Measurements from ENCODE around the gene RASA3. TPM values are rescaled to one million over a fixed set of nuclear protein-coding genes. Genes with fewer than 3 reads are reported as not detected.

The RASA3 gene
- total RNA-seq, 2 donors from 2014 or later: 8.6 to 12.5 TPM

GRCh38 chr13:114108141-114108761, 24.2 kb downstream of the RASA3 start:
- H3K9me3 ChIP-seq: no peaks in the 10 kb centered on the region
- no peak overlapping the region for H3K27ac ChIP-seq
- intact Hi-C loops (cut with DNase I): no loop called here
- TF ChIP-seq CTCF (IDR thresholded peaks at IDR 0.05) (no peak), POLR2A (IDR thresholded peaks at IDR 0.05) (no peak), POLR2AphosphoS5 (IDR thresholded peaks at IDR 0.05) (no peak)
- H3K27me3 ChIP-seq (replicated peaks; ENCODE audit: insufficient read depth): no peaks in the 10 kb centered on the region
- 82% methylated on average over 33 of the region's 33 CpGs for WGBS
- H3K4me3 ChIP-seq: no peak overlapping the region
- DNase-seq (ENCODE audit: low spot score): no peak
- H3K4me1 ChIP-seq (replicated peaks): no peaks in the 10 kb centered on the region
- H3K36me3 ChIP-seq: no peaks in the 10 kb centered on the region

GRCh38 chr13:114107686-114108081, 24.7 kb downstream of the RASA3 start:
- no peak overlapping the region for H3K4me3 ChIP-seq
- no peaks in the 10 kb centered on the region for H3K27me3 ChIP-seq (replicated peaks; ENCODE audit: insufficient read depth)
- no peaks in the 10 kb centered on the region for H3K9me3 ChIP-seq
- H3K36me3 ChIP-seq: no peaks in the 10 kb centered on the region
- no peak overlapping the region for H3K27ac ChIP-seq
- intact Hi-C loops (cut with DNase I): no loop called here
- no peaks in the 10 kb centered on the region for H3K4me1 ChIP-seq (replicated peaks)
- TF ChIP-seq POLR2AphosphoS5 (IDR thresholded peaks at IDR 0.05) (no peak), CTCF (IDR thresholded peaks at IDR 0.05) (no peak), POLR2A (IDR thresholded peaks at IDR 0.05) (no peak)
- DNase-seq (ENCODE audit: low spot score): no peak
- 58% methylated on average over 12 of the region's 12 CpGs for WGBS

DNA sequence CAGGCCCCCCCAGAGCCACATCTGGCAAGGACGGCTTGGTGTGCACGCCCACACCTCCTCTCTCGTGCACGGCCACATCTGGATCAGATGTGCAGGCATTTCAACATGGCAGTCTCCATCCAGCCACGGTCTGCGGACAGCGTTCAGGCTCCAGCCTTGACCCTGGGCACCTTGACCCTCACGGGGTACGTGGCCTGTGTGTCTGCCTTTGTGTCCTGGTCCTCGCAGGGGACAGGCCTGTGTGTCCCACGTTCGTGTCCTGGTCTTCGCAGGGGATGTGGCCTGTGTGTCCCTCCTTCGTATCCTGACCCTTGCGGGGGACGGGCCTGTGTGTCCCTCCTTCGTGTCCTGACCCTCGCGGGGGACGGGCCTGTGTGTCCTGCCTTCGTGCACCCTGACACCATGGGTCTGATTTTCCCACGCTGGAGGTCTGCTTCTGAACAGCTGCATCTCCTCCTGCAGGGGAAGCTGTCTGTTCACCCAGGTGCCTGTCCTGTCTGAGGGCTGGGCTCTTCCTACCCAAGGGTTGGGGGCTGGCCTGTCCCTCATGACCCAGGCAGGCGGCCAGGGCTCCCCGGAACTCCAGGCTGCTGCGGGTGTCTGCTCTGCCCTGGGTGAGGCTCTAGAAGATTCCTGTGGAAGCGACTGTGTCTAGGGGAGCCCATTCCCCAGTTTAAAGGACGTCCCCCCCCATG, 25.3 kb downstream of the RASA3 start:
- no peak for DNase-seq (ENCODE audit: low spot score)
- Histone ChIP-seq H3K27me3 (replicated peaks; ENCODE audit: insufficient read depth) (no peaks in the 10 kb centered on the region), H3K9me3 (no peaks in the 10 kb centered on the region), H3K36me3 (no peaks in the 10 kb centered on the region), H3K4me1 (replicated peaks) (no peaks in the 10 kb centered on the region), H3K27ac (no peak overlapping the region), H3K4me3 (no peak overlapping the region)
- TF ChIP-seq CTCF (IDR thresholded peaks at IDR 0.05): no peak
- no peak for TF ChIP-seq POLR2A (IDR thresholded peaks at IDR 0.05)
- no peak for TF ChIP-seq POLR2AphosphoS5 (IDR thresholded peaks at IDR 0.05)
- intact Hi-C loops (cut with DNase I): no loop called here
- WGBS: 87% methylated on average over 26 of the region's 27 CpGs

- Histone ChIP-seq H3K4me3 (no peak overlapping the region), H3K36me3 (no peaks in the 10 kb centered on the region), H3K9me3 (no peaks in the 10 kb centered on the region), H3K4me1 (replicated peaks) (no peaks in the 10 kb centered on the region), H3K27me3 (replicated peaks; ENCODE audit: insufficient read depth) (no peaks in the 10 kb centered on the region), H3K27ac (no peak overlapping the region)
- WGBS: 96% methylated on average over 9 of the region's 9 CpGs
- TF ChIP-seq POLR2AphosphoS5 (IDR thresholded peaks at IDR 0.05): no peak
- intact Hi-C loops (cut with DNase I): no loop called here
- no peak for DNase-seq (ENCODE audit: low spot score)
These were observed 25.9 kb downstream of the RASA3 start for GRCh38 chr13:114106526-114106925.

- Histone ChIP-seq H3K36me3 (no peaks in the 10 kb centered on the region), H3K9me3 (no peaks in the 10 kb centered on the region), H3K4me3 (no peak overlapping the region), H3K27me3 (replicated peaks; ENCODE audit: insufficient read depth) (no peaks in the 10 kb centered on the region), H3K27ac (no peak overlapping the region), H3K4me1 (replicated peaks) (no peaks in the 10 kb centered on the region)
- no peak for TF ChIP-seq CTCF (IDR thresholded peaks at IDR 0.05)
- TF ChIP-seq POLR2AphosphoS5 (IDR thresholded peaks at IDR 0.05): no peak
- TF ChIP-seq POLR2A (IDR thresholded peaks at IDR 0.05): no peak
- intact Hi-C loops (cut with DNase I): no loop called here
- no peak for DNase-seq (ENCODE audit: low spot score)
- 87% methylated on average over 30 of the region's 30 CpGs for WGBS
These were observed 26.8 kb downstream of the RASA3 start for GRCh38 chr13:114105521-114106225.
